Stimulated activated CD4-positive, alpha-beta T cell treated with anti-CD3 and anti-CD28 coated beads, Interleukin-1b, Interleukin-23, amount 100 ng/mL, for 1 hour (primary cell): ENCODE data around the gene CALM3.
A peak's percentile ranks its signal among the peaks of the same experiment; 100 is the strongest.
"Not testable (repeated sequence)": the region's sequence is repeated elsewhere in the genome, so short reads cannot be mapped to it uniquely, and the experiment has no call there.

ENCODE experiments used
- DNase-seq, 2 donors: peaks; one replicate each; pipeline ENCODE4 v3.0.0-alpha.2; 2020; ENCODE audit warnings: low read depth in 2 of 2

Gene CALM3

GRCh38 chr19:46601318-46602224, at the start of gene CALM3:
TSS of gene CALM3 (plus strand) at chr19:46601330. CDS start at chr19:46601435, 105 bp downstream.
- no peak for DNase-seq

- DNase-seq: no peak
These were observed 48.2 kb upstream of the CALM3 start for GRCh38 chr19:46552891-46553290.

- DNase-seq: no peak
These were observed 47.0 kb upstream of the CALM3 start for GRCh38 chr19:46554161-46554560.

GRCh38 chr19:46555628-46556280, 45.4 kb upstream of the CALM3 start:
- no peak for DNase-seq

- DNase-seq: not testable (repeated sequence)
These were observed 44.7 kb upstream of the CALM3 start for GRCh38 chr19:46556471-46556870.

GRCh38 chr19:46559203-46559602, 41.9 kb upstream of the CALM3 start:
- DNase-seq: no peak

GRCh38 chr19:46559675-46560074, 41.5 kb upstream of the CALM3 start:
- DNase-seq: not testable (repeated sequence)

- no peak for DNase-seq
These were observed 36.4 kb upstream of the CALM3 start for GRCh38 chr19:46564701-46565100.

GRCh38 chr19:46571495-46571894, 29.6 kb upstream of the CALM3 start:
- no peak for DNase-seq

GRCh38 chr19:46573679-46574498, 27.2 kb upstream of the CALM3 start:
- DNase-seq: no peak

- DNase-seq: peak in 1 of 2 donors; percentile 28
These were observed 26.6 kb upstream of the CALM3 start for GRCh38 chr19:46574533-46574932.

- no peak for DNase-seq
These were observed 22.7 kb upstream of the CALM3 start for GRCh38 chr19:46578450-46578849.

- DNase-seq: no peak
These were observed 21.7 kb upstream of the CALM3 start for GRCh38 chr19:46579361-46579879.

GRCh38 chr19:46580247-46580646, 20.9 kb upstream of the CALM3 start:
- DNase-seq: no peak

GRCh38 chr19:46585539-46585938, 15.6 kb upstream of the CALM3 start:
- no peak for DNase-seq

GRCh38 chr19:46586294-46586693, 14.8 kb upstream of the CALM3 start:
- no peak for DNase-seq

- no peak for DNase-seq
These were observed 13.3 kb upstream of the CALM3 start for GRCh38 chr19:46587861-46588260.

- DNase-seq: no peak
These were observed 9.9 kb upstream of the CALM3 start for GRCh38 chr19:46591254-46591653.

- no peak for DNase-seq
These were observed 9.3 kb upstream of the CALM3 start for GRCh38 chr19:46591870-46592269.

GRCh38 chr19:46596008-46596407, 5.1 kb upstream of the CALM3 start:
- no peak for DNase-seq

GRCh38 chr19:46598372-46598917, 2.7 kb upstream of the CALM3 start:
- no peak for DNase-seq
